Measurements from ENCODE around the gene TRAF3IP1. TPM values are rescaled to one million over a fixed set of nuclear protein-coding genes. Genes with fewer than 3 reads are reported as not detected.

Gene TRAF3IP1
- total RNA-seq, 2 donors from 2014 or later: 16.2 to 18.5 TPM

DNA sequence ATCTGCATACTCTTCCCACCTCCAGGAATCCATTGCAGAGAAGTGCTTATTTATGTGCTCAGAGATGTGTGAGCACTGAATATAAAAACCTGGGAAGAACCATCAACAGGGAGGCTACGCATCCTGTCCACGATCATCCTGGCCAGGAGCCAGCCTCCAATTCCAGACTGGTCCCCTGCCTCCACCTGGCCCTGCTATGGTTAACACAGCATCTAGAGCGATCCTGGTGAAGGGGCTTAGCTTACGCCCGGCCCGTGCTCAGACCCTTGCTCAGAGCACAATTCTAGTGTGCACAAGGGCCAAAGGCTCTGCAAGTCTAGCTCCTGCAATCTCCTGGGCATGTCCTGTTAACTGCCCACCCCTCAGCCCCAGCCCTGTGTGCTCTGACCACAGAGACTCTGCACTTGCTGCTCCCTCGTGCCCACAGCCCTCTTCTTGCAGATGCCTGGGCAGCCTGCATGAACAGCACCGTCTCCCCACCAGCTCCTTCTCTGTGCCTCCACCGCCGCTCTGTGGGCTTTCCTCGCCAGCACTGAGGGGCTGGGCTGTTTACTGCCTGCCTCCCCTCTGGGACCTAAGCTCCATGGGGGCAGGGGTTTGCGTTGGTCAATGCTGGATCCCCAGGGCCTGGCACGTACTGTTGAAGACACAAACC lies 38.4 kb upstream of the TRAF3IP1 start:
- Histone ChIP-seq H3K4me3 (no peak overlapping the region), H3K4me1 (peaks cover 24% of the 10 kb centered on the region), H3K9ac (ENCODE audit: low read depth in 2 of 2, low read length in 2 of 2) (peak overlapping the region in 1 of 2 donors; percentile 15), H3K36me3 (no peaks in the 10 kb centered on the region), H3K27ac (no peak overlapping the region), H3K27me3 (no peaks in the 10 kb centered on the region), H3K9me3 (no peaks in the 10 kb centered on the region)
- TF ChIP-seq, protein P1, sequence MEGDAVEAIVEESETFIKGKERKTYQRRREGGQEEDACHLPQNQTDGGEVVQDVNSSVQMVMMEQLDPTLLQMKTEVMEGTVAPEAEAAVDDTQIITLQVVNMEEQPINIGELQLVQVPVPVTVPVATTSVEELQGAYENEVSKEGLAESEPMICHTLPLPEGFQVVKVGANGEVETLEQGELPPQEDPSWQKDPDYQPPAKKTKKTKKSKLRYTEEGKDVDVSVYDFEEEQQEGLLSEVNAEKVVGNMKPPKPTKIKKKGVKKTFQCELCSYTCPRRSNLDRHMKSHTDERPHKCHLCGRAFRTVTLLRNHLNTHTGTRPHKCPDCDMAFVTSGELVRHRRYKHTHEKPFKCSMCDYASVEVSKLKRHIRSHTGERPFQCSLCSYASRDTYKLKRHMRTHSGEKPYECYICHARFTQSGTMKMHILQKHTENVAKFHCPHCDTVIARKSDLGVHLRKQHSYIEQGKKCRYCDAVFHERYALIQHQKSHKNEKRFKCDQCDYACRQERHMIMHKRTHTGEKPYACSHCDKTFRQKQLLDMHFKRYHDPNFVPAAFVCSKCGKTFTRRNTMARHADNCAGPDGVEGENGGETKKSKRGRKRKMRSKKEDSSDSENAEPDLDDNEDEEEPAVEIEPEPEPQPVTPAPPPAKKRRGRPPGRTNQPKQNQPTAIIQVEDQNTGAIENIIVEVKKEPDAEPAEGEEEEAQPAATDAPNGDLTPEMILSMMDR (IDR thresholded peaks at IDR 0.05): no peak
- DNase-seq: no peak
- intact Hi-C loops (cut with DNase I): no loop called here

DNA sequence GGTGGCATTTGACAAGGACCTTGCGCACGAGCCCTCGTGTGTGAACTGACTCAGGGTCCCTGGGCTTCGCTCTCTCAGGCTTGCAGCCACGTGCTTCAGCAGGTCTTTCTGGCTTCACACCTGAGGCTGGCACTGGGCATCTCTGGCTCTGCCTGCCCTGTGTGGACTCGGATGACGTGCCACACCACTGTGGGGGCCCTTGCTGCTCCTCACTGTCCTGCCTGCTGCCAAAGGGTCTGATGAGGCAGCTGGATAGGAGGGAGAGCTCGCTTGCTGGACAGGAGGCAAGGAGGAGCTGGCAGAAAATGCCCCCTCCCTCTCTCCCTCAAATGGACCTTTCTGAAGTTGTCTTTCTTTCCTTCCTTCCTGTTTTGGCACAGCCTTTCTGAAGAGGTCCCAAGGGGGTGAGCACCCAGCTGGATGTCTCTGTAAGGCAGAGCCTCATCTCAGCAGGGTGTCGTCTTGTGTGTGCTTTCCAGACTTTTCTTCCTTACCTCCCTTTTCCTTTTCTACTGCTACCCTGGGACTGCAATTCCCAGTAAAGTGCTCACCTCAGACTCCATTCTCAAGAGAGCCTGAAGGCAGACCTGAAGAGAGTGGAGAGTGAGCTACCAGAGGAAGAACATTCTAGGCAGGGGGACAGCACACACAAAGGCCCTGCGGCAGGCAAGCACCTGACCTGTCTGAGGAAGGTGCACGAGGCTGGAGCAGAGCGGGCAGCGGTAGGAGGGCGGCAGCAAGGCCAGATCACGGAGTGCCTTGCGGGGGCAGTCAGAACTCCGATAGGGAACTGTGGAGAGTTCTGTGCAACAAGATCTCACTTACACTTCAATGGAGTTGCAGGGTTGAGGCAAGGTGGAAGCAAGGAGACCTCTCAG lies 37.2 kb upstream of the TRAF3IP1 start:
- DNase-seq: no peak
- Histone ChIP-seq H3K9ac (ENCODE audit: low read depth in 2 of 2, low read length in 2 of 2) (no peak overlapping the region), H3K36me3 (no peaks in the 10 kb centered on the region), H3K27me3 (no peaks in the 10 kb centered on the region), H3K27ac (no peak overlapping the region), H3K4me3 (no peak overlapping the region), H3K4me1 (peaks cover 27% of the 10 kb centered on the region), H3K9me3 (no peaks in the 10 kb centered on the region)
- TF ChIP-seq, protein P1 (IDR thresholded peaks at IDR 0.05): no peak
- intact Hi-C loops (cut with DNase I): no loop called here

DNA sequence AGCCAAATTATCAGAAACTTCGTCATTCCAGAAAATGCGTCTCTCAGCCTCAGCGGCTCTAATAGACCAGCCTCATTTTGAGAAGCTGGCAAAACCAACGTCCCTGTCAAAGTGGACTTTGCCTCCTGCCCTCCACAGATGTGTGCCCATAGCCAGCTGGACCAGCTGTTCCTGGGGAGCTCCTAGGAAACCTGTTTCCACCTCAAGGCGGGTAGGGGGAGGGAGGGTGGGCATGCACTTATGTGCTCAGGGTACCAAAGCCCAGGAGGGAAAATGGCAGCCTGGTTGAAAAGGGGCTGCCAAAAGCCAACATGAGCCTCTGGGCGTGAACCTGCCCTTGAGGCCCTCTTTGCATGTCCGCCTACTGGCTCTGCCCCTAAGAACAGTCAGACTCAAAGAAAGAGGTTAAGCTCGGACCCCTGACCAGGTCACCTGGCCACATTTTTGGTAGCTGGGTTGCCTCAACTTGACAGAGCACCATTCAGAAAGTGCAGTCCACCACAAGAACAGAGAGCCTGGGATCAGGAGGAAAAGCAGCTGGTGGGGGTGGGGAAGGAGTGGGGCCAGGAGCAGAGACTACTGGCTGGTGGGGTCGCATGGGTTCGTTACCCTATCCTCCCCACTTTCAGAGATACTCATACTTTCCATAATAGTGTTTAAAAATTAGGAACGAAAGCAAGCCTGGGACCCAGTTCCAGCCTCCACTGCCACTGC lies 35.4 kb upstream of the TRAF3IP1 start:
- H3K4me3 ChIP-seq: no peak overlapping the region
- peak; percentile 64 for DNase-seq
- TF ChIP-seq, protein P1 (IDR thresholded peaks at IDR 0.05): no peak
- H3K9me3 ChIP-seq: no peaks in the 10 kb centered on the region
- H3K4me1 ChIP-seq: peaks cover 25% of the 10 kb centered on the region
- H3K27me3 ChIP-seq: no peaks in the 10 kb centered on the region
- H3K27ac ChIP-seq: peak overlapping the region; percentile 92
- intact Hi-C loops (cut with DNase I): no loop called here
- peak overlapping the region; percentile 61 to 99 for H3K9ac ChIP-seq (ENCODE audit: low read depth in 2 of 2, low read length in 2 of 2)
- no peaks in the 10 kb centered on the region for H3K36me3 ChIP-seq

DNA sequence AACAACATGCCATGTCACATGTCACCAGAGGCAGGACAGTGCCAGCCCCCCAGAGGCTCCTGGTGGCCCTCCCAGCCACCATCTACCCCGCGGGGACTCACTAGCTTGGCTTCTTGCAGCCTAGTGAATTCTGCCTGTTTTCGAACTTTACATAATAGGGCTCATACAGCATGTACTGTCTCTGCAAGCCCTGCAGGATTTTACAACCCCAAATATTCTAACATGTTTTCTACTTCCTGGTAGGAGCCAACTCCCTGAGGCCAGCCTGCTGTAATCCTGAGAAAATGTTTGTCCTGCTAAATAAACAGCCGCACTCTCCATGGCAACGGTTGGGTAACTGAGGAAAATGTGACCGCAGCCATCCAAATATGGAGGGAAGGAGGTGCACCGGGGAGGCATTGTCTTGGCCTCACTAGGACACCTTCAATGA lies 34.6 kb upstream of the TRAF3IP1 start:
- peak overlapping the region; percentile 61 to 99 for H3K9ac ChIP-seq (ENCODE audit: low read depth in 2 of 2, low read length in 2 of 2)
- no peak overlapping the region for H3K4me3 ChIP-seq
- H3K9me3 ChIP-seq: no peaks in the 10 kb centered on the region
- H3K36me3 ChIP-seq: no peaks in the 10 kb centered on the region
- TF ChIP-seq, protein P1 (IDR thresholded peaks at IDR 0.05): no peak
- intact Hi-C loops (cut with DNase I): no loop called here
- peaks cover 18% of the 10 kb centered on the region for H3K4me1 ChIP-seq
- DNase-seq: peak; percentile 95
- H3K27ac ChIP-seq: peak overlapping the region; percentile 92
- no peaks in the 10 kb centered on the region for H3K27me3 ChIP-seq

DNA sequence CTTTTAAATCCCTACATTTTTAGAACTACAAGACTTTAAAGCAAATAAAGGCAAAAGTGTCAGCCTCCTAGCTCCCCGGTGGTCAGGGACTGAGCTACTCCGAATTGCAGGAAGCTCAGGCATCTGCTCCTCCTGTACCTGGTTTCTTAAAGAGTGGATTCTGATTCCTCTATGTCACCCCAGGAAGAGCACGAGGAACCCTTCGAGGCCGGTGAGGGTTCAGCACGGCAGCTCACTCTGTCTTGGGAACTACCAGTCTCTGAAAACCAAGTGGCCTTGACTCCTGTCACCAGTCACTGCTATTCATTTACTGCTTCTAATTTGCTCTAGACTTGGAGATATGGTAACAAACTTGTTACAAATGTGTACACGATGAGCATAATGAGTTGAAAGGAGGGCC lies 34.2 kb upstream of the TRAF3IP1 start:
- H3K4me3 ChIP-seq: no peak overlapping the region
- peak overlapping the region; percentile 92 for H3K27ac ChIP-seq
- H3K36me3 ChIP-seq: no peaks in the 10 kb centered on the region
- no peak for DNase-seq
- TF ChIP-seq, protein P1 (IDR thresholded peaks at IDR 0.05): no peak
- H3K9ac ChIP-seq (ENCODE audit: low read depth in 2 of 2, low read length in 2 of 2): peak overlapping the region; percentile 60 to 99
- peaks cover 14% of the 10 kb centered on the region for H3K4me1 ChIP-seq
- H3K9me3 ChIP-seq: no peaks in the 10 kb centered on the region
- intact Hi-C loops (cut with DNase I): no loop called here
- no peaks in the 10 kb centered on the region for H3K27me3 ChIP-seq

Measured in colonic mucosa (tissue), 4 donors.